HCT116 (cell line): ENCODE measurements around the gene ADGRB2. TPM values are rescaled to one million over a fixed set of nuclear protein-coding genes. Genes with fewer than 3 reads are reported as not detected.

Experiments used
- ATAC-seq: fragments of 200-7000 bp; cut with Tn5 transposase; 2 replicates; pipeline ENCODE4 v1.9.1; 2020; ENCODE audit warnings: mild to moderate bottlenecking, moderate library complexity
- BruUV-seq: library from RNA; stranded (reverse); fragments of 400-500 nt; replicated peaks from 2 replicates; lab custom pipeline; 2021; lab: Mats Ljungman, UMichigan
- CTCF ChIA-PET: fragments of 300-600 bp; sonication (Branson Sonifier 250); formaldehyde crosslinking; loops from one replicate; lab custom pipeline; 2021; ENCODE audit warnings: antibody characterized with exemption; lab: Charles Lee
- POLR2A ChIA-PET: fragments of 300-600, 350-600 bp; sonication (Branson Sonifier 250); formaldehyde crosslinking; loops from one replicate; lab custom pipeline; 2021; ENCODE audit warnings: antibody characterized with exemption; lab: Charles Lee
- RAD21 ChIA-PET, 2 experiments: fragments of 300-600 bp; sonication (Branson Sonifier 250); formaldehyde crosslinking; loops; one replicate each; lab custom pipeline; 2023; ENCODE audit warnings: low total read pairs in 2 of 2; ENCODE audit not compliant: uncharacterized antibody in 2 of 2, unreplicated experiment in 2 of 2, low non-redundant PET in 1 of 2; lab: Charles Lee
- DNase-seq: peaks from one replicate; pipeline ENCODE4 v3.0.0-alpha.2; 2010; ENCODE audit warnings: low read depth, low spot score
- H2AFZ ChIP-seq: fragments of 200-600 bp; shearing (Covaris generic), sonication (generic); 2 replicates; pipeline ENCODE4 v1.6.1; 2017; ENCODE audit warnings: low read depth, mixed run types, mixed read lengths, antibody characterized with exemption, low read length; ENCODE audit not compliant: poor library complexity, severe bottlenecking
- H3K27ac ChIP-seq: 2 replicates; pipeline ENCODE4 v1.5.1; 2012; ENCODE audit warnings: low read depth, low read length
- H3K27me3 ChIP-seq: fragments of 200-600 bp; sonication (generic); 2 replicates; pipeline ENCODE4 v1.6.1; 2016; ENCODE audit warnings: mixed run types, low read length, mixed read lengths; ENCODE audit not compliant: insufficient read depth
- H3K36me3 ChIP-seq, 2 experiments: fragments of 200-500 bp in 1 of 2; fragments of 200-600 bp in 1 of 2; sonication (Bioruptor generic) in 1 of 2; sonication (generic) in 1 of 2; 2 replicates each; pipeline versions ENCODE4 v1.5.1 to v1.6.1; 2014 to 2016; ENCODE audit warnings: low read length in 2 of 2, inconsistent platforms in 1 of 2, mixed read lengths in 1 of 2, mixed run types in 1 of 2; ENCODE audit not compliant: insufficient read depth in 2 of 2, control insufficient read depth in 1 of 2
- H3K4me1 ChIP-seq, 2 experiments: fragments of 200-600 bp in 1 of 2; sonication (generic) in 1 of 2; 2 replicates each; pipeline versions ENCODE4 v1.5.1 to v1.6.1; 2012 to 2017; ENCODE audit warnings: low read length in 2 of 2, inconsistent platforms in 1 of 2, mild to moderate bottlenecking in 1 of 2, mixed read lengths in 1 of 2, mixed run types in 1 of 2, moderate library complexity in 1 of 2; ENCODE audit not compliant: insufficient read depth in 2 of 2, control insufficient read depth in 1 of 2
- H3K4me2 ChIP-seq: fragments of 200-600 bp; sonication (generic); 2 replicates; pipeline ENCODE4 v1.6.1; 2017; ENCODE audit warnings: mixed run types, low read length, mixed read lengths
- H3K4me3 ChIP-seq, 2 experiments: fragments of 200-600 bp in 1 of 2; sonication (generic) in 1 of 2; replicated peaks in 1 of 2; 2 replicates each; pipeline ENCODE4 v1.5.1; 2011 to 2016; ENCODE audit warnings: low read length in 2 of 2, control low read depth in 1 of 2, low read depth in 1 of 2, mild to moderate bottlenecking in 1 of 2, mixed read lengths in 1 of 2, mixed run types in 1 of 2
- H3K79me2 ChIP-seq: fragments of 200-600 bp; sonication (generic); 2 replicates; pipeline ENCODE4 v1.6.1; 2017; ENCODE audit warnings: mild to moderate bottlenecking, mixed run types, low read length, moderate library complexity, mixed read lengths; ENCODE audit not compliant: insufficient read depth
- H3K9ac ChIP-seq: fragments of 200-600 bp; sonication (generic); 2 replicates; pipeline ENCODE4 v1.6.1; 2016; ENCODE audit warnings: low read length, mixed read lengths
- H3K9me2 ChIP-seq: fragments of 200-600 bp; sonication (generic), shearing (Covaris generic); 2 replicates; pipeline ENCODE4 v1.6.1; 2017; ENCODE audit warnings: mixed run types, mild to moderate bottlenecking, moderate library complexity; ENCODE audit not compliant: insufficient read depth
- H3K9me3 ChIP-seq, 2 experiments: fragments of 200-500 bp in 1 of 2; fragments of 200-600 bp in 1 of 2; sonication (Bioruptor generic) in 1 of 2; sonication (generic) in 1 of 2; 2 replicates each; pipeline ENCODE4 v1.6.1; 2014 to 2017; ENCODE audit warnings: low read length in 2 of 2, mixed read lengths in 2 of 2, inconsistent platforms in 1 of 2, low read depth in 1 of 2, mild to moderate bottlenecking in 1 of 2, mixed run types in 1 of 2, moderate library complexity in 1 of 2; ENCODE audit not compliant: control insufficient read depth in 1 of 2, insufficient read depth in 1 of 2
- H4K20me1 ChIP-seq: fragments of 200-600 bp; sonication (generic), shearing (Covaris generic); 2 replicates; pipeline ENCODE4 v1.6.1; 2017; ENCODE audit warnings: mixed run types, mild to moderate bottlenecking, moderate library complexity; ENCODE audit not compliant: insufficient read depth
- ATF3 ChIP-seq: IDR thresholded peaks from 2 replicates; pipeline ENCODE4 v1.6.1; 2012
- ELF1 ChIP-seq: IDR thresholded peaks from 2 replicates; pipeline ENCODE4 v1.6.1; 2012; ENCODE audit warnings: low read depth, borderline replicate concordance
- FOSL1 ChIP-seq: IDR thresholded peaks from 2 replicates; pipeline ENCODE4 v1.6.1; 2012; ENCODE audit warnings: low read depth
- POLR2A ChIP-seq: IDR thresholded peaks from 2 replicates; pipeline ENCODE4 v1.7.0; 2011; ENCODE audit warnings: borderline replicate concordance; ENCODE audit not compliant: insufficient read depth, insufficient read length; ENCODE audit errors: extremely low read depth
- POLR2AphosphoS5 ChIP-seq: IDR thresholded peaks from 2 replicates; pipeline ENCODE4 v1.6.1; 2011; ENCODE audit warnings: mild to moderate bottlenecking, low read depth, low read length, moderate library complexity
- RAD21 ChIP-seq: IDR thresholded peaks from 2 replicates; pipeline ENCODE4 v1.6.1; 2012; ENCODE audit warnings: low read depth, mild to moderate bottlenecking
- REST ChIP-seq: IDR thresholded peaks from 2 replicates; pipeline ENCODE4 v1.6.1; 2012; ENCODE audit warnings: low read depth
- SIN3A ChIP-seq: IDR thresholded peaks from 2 replicates; pipeline ENCODE4 v1.6.1; 2012; ENCODE audit warnings: low read depth
- SP1 ChIP-seq: IDR thresholded peaks from 2 replicates; pipeline ENCODE4 v1.6.1; 2012; ENCODE audit warnings: low read depth
- SRF ChIP-seq: IDR thresholded peaks from 2 replicates; pipeline ENCODE4 v1.6.1; 2012; ENCODE audit warnings: low read depth
- TCF7L2 ChIP-seq: IDR thresholded peaks from 2 replicates; pipeline ENCODE4 v1.7.0; 2011; ENCODE audit warnings: borderline replicate concordance, inconsistent platforms; ENCODE audit not compliant: insufficient read depth, insufficient read length; ENCODE audit errors: extremely low read depth
- ZNF274 ChIP-seq: fragments of 200-500 bp; sonication (Bioruptor generic); IDR thresholded peaks from 2 replicates; pipeline ENCODE4 v1.6.1; 2014; ENCODE audit warnings: mild to moderate bottlenecking, low read depth, low read length, inconsistent platforms
- intact Hi-C: fragments of 100-400 bp; cut with micrococcal nuclease; formaldehyde crosslinking; loops from 2 replicates; pipeline ENCODE4 v1.10.0; 2022
- total RNA-seq: library from RNA; stranded (reverse); gene quantifications from one replicate; pipeline ENCODE4 v1.2.1, GENCODE V29; 2021; ENCODE audit not compliant: unreplicated experiment
- TF ChIP-seq, protein P1 (sequence below): IDR thresholded peaks from 2 replicates; pipeline ENCODE4 v1.6.1; 2012

ADGRB2 gene
- total RNA-seq, 1 experiment from 2014 or later, result 10.1 TPM

- Histone ChIP-seq H3K9ac (no peak overlapping the region), H3K9me2 (no peaks in the 10 kb centered on the region), H3K9me3 (no peaks in the 10 kb centered on the region), H3K27me3 (no peaks in the 10 kb centered on the region; the same call in 1 of the 2 replicates), H3K79me2 (no peaks in the 10 kb centered on the region), H3K4me3 (no peak overlapping the region), H3K4me2 (no peak overlapping the region), H3K4me1 (no peaks in the 10 kb centered on the region; a peak in 2 of 4 replicates), H4K20me1 (no peaks in the 10 kb centered on the region), H3K27ac (no peak overlapping the region), H3K36me3 (no peaks in the 10 kb centered on the region), H2AFZ (no peak overlapping the region)
- DNase-seq (no peak), ATAC-seq (no peak)
- no TSS peak for BruUV-seq
- TF ChIP-seq REST, result no peak
- no peak for TF ChIP-seq SP1
- TF ChIP-seq ATF3, result no peak
- TF ChIP-seq ZNF274, result no peak
- TF ChIP-seq POLR2A, result no peak
- no peak for TF ChIP-seq TCF7L2
- no peak for TF ChIP-seq RAD21
- no peak for TF ChIP-seq ELF1
- TF ChIP-seq, protein P1, sequence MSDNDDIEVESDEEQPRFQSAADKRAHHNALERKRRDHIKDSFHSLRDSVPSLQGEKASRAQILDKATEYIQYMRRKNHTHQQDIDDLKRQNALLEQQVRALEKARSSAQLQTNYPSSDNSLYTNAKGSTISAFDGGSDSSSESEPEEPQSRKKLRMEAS, result no peak
- TF ChIP-seq POLR2AphosphoS5, result no peak
- TF ChIP-seq FOSL1, result no peak
- no peak for TF ChIP-seq SRF
- no peak for TF ChIP-seq SIN3A
- intact Hi-C loops, result no loop called here
- ChIA-PET POLR2A (interaction anchor here (0.5 kb wide), 1 partner anchor 11 kb away, joined by 6 read pairs; no protein-coding TSS in a partner anchor), RAD21 (no interaction called here), CTCF (no interaction called here)
Measured at GRCh38 chr1:31772669-31773248, 8.6 kb upstream of the ADGRB2 start.
